T1000 (cell line): ENCODE results near the gene RND2.
"Not testable (repeated sequence)": the region's sequence is repeated elsewhere in the genome, so short reads cannot be mapped to it uniquely, and the experiment has no call there.

Source experiments
- DNase-seq: peaks from one replicate; lab custom pipeline; 2025; ENCODE audit warnings: mixed read lengths; lab: John Stamatoyannopoulos, UW

RND2 gene

DNA sequence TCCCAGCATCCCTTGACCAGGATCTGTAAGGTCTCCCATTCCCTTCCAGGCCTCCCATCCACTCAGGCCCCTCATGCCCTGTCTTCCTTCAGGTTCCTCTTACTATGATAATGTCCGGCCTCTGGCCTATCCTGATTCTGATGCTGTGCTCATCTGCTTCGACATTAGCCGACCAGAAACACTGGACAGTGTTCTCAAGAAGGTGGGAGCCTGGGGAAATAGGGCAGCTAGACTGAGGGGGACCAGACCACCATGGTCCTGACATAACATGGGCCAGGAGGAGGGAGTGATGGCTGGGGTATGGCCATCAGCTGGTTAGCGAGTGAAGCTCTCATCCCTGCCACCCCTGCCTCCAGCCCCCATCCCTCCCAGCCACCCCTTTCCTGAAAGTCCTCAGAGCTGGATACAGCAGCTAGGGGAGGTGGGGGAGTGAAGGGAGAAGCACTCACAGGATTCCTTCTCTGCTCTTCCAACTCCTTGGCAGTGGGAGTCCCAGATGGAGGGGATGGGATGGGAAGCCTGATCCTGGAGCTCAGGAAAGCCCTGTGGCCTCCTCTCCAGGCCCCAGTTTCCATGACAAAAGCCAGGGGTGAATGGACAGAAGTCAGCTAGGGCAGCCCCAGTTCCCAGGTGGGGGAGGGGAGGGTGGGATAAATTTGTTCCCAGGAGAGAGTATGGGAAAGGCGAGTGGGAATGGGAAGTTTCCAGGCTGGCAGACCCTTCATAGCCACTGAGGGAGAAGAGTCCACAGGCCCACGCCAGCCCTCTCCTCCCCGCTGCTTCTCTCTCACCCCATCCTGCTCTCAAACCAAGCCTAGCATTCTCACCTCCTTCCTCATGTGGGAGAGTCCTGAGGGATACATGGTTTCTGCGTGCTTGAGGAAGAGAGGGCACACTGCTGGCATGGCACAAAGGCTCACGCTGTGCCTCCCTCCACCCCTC lies 2.3 kb downstream of the RND2 start:
- no peak for DNase-seq

DNA sequence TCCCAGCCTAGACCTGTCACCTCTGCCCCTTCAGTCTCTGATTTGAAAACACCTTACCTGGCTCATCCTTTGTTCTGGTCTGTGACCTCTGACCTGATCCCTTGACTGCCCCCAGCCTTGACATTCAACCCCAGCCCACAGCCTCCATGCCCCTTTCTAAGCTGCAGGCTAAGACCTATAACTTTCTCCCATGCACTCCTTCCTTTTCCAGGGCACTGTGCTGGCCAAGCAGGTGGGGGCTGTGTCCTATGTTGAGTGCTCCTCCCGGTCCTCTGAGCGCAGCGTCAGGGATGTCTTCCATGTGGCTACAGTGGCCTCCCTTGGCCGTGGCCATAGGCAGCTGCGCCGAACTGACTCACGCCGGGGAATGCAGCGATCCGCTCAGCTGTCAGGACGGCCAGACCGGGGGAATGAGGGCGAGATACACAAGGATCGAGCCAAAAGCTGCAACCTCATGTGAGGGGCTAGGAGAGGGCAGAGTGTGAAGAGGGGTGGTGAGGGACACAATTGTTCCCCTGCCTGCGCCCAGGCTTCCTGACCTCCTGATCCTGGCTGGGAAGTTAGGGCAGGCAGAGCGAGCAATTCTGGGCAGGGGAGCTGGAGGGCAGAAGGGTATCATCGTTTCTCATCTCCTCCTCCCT lies 3.3 kb downstream of the RND2 start:
- DNase-seq: no peak

DNA sequence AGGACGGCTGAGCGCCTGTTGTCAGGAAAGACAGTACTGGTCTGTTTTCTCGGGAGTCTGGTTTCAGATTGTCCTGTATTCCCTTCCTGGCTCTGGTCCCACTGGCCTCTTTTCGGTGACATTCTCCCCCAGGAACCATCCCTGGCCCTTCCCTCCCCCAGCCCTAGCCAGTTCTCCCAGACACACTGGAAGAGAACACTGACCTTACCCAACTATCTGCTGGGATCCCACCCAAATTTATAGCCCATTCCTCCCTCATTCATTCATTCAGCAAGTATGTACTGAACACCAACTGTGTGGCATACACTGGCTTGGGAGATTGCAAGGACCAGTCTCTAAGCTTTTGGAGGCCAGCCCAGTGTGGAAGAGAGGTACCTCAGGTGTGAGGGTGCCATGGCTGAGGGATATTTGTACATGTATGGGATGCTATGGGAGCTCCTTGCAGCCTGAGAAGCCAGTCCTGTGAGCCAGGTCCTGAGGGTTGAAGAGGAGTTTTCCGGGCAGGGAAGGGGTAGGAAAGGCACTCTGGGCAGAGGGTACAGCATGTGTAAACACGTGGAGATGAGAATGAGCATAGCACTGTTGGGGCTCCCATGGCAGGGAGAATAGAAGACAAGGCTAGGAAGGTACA lies 5.2 kb downstream of the RND2 start:
- no peak for DNase-seq

DNA sequence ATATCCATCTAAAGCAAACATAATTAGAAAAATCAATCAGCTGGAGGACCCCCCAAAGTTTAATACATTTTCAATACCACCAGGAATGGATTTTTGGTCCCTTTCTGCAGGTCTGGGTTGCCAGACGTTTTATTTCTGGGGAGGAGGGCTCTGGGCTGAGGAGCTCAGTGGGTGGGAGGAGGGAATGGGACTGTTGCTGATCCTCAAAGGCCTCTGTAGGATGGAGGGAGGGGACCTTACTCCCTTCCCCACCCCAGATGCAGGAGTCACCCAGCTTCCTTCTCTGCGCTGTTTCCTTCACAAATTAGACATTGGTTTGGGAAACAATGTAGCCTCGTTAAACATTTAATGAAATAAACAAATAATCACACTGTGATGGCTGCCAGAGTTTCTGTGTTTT lies 6.6 kb downstream of the RND2 start:
- DNase-seq: no peak

DNA sequence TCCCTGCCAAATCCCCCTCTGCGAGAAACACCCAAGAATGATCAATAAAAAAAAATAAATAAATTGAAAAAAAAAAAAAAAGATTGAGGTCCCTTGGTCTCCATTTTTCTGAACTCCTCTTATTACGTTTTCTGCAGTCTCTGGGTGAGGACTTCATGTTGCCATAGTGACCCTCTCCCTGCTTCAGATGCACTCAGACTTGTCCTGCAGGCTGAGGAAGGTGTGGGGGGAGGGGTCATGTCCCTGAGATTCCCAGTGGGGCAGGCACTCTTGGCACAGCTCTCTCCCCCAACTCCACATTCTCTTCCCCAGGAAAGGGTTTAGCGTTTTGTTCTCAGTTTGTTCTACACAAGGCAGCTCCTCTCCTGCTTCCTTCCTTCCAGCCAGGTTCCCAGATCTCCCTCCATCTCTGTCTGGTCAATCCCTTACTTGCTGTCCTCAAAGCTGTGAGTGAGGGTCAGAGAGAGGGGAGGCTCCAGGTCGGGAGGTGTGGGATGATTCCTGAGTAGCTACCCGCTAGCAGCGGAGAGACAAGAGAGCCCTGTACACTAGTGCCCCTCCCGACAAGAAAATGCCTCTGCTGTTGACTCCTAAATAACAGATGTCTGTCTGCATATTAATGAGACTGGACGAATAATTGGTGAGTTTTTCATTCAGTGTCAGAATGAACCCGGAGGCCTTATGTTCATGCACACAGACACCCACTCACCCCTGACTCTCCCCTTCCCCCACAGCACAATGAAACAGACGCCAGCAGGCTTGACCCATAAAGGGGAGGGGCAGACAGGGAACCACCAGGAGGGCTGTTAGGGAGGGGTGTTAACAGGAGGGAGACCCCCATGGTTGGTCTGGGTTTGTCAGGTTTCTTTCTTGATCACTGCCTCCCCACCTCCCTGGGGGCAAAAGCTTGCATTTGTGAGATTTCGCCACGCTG lies 9.2 kb downstream of the RND2 start:
- DNase-seq: no peak

DNA sequence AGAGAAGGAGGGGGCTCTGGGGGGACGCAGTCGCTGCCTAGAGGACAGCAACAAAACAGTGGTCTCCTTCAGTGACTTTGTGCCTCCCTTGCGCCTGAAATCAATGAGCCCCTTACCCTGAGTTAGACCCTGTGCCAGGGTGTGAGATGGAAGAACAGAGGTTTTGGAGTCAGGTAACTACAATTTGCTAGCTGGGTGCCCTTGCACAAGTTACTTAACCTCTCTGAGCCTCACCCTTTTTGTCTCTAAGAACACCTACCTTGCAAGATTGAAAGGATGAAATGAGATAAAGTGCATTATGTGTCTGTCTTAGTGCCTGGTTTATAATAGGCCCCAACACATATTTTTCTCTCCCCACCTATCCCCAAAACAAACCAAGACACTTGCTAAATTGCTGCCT lies 9.9 kb downstream of the RND2 start:
- DNase-seq: no peak

DNA sequence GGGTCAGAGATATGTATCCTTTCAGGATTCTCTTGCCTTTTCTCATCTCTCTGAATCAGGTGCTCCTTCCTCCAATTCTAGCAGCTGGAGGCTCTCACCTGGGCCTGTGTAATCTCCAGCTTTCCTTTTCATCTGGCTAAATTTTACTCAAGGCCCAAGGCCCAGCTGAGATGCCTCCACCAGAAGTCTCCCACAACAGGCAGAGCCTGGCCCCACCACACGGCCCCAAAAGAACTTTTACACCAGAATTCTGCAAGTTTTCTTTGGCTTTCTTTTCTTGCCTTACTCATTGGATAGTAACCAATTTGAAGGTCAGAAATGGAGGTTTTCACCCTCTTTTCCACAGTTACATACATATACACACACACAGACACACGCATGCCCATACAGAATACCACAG lies 14.6 kb downstream of the RND2 start:
- no peak for DNase-seq

DNA sequence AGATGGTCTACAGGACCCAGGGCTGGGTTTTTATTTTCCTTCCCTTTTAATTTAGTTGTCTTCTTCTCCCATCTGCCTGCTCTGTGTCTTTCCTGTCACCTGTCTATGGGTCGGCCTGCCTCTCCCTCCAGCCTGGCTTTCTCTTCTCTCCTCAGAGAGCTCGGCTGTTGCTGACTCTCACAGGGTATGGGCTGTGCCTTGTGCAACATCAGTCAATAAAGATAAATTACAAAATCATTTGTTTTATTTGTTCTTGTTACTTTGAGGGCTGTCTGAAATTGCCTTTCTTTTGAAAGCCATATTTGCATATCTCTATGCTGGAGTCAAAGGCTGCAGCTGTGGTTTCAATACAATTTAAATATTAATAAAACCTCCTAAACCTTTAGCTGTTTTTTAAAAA lies 15.6 kb downstream of the RND2 start:
- DNase-seq: no peak

DNA sequence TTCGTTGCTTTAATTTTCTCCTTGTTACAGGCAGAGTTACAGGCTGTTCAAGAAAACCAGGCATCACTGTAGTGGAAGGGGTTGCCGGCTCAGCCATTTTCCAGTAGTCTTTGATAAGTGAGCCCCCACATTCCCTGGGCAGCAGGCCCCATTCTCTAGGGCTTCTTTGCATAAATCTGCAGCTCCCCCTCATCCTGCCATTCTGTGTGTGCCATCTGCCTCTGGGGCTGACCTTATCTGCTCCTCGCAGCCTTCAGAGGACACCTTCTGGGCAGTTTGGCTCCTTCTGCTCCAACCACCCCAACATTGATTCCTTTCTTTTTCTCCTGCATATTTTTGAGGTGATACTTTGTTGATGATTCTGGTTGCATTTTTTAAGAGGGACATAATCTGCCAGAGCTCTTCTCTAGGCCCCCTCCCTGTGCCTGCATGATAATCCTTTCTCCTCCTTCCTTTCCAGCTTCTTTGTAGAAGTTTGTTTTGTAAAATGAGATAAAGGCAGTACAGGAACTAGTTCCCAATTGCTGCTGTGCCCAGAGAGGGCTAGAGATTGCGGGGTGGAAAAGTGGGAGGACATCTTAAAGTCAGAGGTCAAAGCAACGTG lies 17.1 kb downstream of the RND2 start:
- DNase-seq: no peak

DNA sequence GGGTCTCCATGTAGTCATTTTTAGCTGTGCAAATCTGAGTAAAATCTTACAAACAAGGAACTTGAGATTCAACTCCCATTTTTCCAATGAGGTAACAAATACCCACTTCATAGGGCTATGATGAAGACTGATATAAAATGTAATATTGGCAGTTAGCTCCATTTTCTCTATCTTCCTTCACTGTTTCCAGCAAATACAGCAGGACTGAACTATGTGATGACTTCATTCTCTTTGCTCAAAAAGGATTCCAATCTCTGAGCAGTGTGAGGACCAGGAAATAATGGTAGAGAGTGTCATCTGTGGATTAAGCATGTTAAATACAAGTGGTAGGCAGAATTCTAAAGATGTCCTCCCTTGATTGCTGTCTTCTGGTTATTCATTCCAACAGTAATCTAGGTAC lies 18.3 kb downstream of the RND2 start:
- DNase-seq: no peak

DNA sequence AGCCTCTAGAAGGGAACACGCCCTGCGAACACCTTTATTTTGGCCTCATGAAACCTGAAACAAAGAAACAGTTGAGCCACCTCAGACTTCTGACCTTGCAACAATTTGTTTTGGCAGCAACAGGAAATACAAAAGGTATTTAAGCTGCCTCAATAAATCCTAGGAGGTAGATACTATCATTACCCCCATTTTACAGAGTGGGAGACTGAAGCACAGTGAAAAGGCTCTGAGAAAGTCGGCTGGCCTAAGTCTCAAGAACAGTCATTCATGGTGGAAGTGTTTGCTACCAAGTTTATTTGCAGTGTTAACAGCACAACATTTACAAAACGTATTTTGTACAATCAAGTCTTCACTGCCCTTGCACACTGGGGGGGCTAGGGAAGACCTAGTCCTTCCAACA lies 19.0 kb downstream of the RND2 start:
- DNase-seq: no peak

DNA sequence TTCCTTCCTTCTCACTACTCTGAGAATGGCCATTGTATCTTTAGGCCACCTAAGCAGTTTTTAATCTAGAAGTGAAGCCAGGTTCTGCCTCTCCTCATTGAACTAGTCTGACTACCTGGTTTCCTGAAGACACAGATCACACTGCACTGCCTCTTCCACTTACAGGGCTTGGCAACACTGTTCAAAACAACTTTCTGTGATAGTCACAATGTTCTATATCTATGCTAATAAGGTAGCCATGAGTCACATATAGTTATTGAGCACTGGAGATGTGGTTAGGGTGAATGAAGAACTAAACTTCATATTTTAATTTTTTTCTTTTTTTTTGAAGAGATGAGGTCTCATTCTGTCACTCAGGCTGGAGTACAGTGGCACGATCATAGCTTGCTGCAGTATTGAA lies 26.9 kb downstream of the RND2 start:
- no peak for DNase-seq

DNA sequence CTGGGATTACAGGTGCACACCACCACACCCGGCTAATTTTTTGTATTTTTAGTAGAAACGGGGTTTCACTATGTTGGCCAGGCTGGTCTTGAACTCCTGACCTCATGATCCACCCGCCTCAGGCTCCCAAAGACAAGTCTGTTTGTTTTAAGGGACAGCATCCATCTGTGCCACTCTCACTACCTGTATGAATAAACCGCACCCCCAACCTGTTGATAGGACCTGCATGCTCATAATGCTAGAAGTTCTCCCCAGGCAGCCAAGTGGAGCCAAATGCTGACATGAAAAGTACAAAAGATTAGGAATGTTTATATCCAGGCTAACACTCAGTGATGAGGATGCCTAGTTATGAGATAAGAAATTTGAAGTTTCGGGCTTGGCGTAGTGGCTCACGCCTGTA lies 28.0 kb downstream of the RND2 start:
- DNase-seq: not testable (repeated sequence)

DNA sequence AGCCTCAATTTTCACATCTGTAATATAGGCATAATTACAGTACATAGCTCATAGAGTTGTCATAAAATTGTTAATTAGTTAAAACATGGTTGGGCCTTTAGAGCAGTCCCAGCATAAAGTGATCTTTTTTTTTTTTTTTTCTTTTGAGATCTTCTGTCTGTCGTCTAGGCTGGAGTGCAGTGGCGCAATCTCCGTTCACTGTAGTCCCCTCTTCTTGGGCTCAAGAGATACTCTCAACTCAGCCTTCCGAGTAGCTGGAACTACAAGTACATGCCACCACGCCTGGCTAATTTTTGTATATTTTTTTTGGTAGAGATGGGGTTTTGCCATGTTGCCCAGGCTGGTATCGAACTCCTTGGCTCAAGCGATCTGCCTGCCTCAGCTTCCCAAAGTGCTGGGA lies 31.0 kb downstream of the RND2 start:
- DNase-seq: no peak

DNA sequence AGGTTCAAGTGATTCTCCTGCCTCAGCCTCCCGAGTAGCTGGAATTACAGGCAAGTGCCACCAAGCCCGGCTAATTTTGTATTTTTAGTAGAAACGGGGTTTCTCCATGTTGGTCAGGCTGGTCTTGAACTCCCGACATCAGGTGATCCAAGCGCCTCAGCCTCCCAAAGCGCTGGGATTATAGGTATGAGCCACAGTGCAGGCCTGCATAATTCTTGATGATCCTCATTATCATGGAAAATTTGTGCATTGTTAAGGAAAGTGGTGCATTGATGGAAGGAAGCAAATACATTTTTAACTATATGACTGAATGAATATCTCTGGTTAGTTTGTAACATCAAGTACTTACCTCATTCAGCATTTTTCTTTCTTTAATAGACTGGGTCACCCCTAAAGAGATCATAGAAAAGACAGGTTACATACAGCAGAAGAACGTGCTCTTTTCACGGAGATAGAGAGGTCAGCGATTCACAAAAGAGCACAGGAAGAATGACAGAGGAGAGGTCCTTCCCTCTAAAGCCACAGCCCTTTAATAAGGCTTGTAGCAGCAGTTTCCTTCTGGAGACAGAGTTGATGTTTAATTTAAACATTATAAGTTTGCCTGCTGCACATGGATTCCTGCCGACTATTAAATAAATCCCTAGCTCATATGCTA lies 38.1 kb downstream of the RND2 start:
- no peak for DNase-seq

DNA sequence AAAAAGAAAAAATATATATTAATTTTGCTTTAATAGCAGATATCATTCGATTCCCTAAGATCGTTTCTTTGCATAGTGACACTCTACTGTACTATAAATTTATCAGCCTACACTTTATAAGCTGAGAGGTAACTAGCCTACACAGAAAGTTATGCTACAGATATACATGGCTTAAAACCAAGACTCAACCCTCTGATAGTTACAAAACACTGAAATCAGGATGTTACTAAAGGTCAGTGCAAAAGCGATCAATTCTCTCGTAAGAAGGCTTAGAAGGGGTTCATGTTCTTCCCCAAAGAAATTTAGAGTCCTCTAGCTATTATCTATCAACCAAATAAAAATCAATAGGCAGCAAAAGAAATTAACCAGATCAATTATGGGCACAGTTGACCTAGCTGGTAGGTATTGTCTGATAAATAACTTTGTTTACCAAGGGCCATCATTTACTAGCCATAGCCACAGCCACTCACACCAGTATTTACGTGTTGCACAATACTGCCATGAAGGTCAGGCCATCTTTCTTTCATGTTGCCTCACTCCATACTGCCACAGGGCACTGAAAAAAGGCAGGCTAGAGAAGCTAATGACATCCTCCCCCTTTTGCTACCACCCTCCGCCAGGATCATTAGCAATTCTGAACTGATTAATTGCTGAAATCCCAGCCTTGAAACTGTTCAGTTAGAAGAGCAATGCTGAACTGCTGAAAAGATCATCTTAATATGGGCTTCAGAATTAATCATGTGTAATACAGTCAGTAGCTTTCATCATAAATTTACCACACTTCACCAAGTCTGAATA lies 43.7 kb downstream of the RND2 start:
- no peak for DNase-seq

DNA sequence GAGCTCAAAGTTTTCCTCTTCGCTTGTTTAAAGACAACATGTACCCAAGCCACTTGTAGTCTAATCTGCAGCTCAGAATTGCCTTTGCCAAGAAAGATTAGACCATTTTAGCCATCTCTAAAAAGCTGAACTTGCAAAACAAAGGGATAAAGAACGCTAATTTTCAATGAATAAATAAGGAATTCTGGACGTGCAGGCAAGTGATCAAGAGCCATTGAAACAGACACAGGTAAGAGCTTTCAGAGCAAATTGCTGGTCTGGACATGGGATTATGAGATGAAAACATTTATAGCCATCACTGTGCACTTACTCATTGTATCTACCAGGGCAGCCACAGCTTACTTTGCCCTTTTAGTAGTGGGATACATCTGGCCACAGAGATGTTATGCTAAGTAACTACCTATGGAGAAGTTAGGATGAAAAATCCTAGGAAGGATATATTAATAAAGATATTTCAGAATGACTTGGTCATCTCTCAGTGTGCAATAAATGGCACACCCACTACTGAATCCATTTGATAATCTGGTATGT lies 44.4 kb downstream of the RND2 start:
- DNase-seq: no peak

DNA sequence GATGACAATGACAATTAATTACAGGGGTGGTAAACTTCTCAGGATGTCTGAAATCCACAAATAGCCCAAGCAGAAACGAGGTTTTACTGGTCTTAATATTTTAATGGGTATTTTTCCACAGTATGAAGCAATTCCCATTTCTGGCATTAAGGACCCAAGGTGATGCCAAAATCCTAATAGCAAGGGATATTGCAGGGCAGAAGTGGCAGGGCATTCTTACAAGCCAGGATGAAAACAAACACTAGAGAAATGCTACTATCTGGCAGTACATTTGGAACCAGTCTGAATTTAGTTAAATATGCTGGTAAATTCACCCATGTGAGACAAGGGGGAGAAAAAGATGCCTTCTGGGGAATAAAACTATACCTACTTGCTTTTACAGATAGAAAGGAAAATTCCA lies 45.2 kb downstream of the RND2 start:
- no peak for DNase-seq

DNA sequence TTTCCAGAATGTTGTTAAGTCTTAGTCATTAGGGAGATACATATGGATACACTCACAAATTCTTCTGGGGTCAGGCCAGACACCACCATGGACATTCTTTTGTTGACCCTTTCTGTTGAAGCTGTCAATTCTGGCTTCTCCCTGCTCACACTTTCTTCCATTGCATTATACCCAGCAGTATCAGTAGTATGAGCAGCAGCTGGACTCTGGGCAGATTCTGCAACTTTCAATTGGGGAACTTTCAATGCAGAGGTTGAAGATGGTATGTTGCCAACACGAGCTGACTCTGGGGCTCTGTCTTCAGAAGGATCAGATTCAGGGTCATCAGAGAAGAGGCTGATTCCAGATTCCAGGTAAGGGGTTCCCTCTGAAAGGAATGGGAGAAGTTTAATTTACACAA lies 45.8 kb downstream of the RND2 start:
- no peak for DNase-seq

DNA sequence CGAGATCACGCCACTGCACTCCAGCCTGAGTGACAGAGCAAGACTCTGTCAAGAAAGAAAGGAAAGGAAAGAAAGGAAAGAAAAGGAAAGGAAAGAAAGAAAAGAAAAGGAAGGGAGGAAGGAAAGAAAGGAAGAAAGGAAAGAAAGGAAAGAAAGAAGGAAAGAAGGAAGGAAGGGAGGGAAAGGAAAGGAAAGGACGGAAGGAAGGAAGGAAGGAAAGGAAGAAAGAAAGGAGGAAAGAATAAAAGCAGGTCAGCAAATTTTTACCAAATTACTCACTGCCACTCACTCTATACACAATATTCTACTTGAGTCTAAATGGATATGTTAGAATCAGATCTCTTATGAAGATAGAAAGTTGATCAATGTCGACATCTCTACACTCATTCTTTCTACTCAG lies 49.8 kb downstream of the RND2 start:
- DNase-seq: no peak
